DLD1 (cell line): ENCODE measurements around the gene CHRM4.

Experiments used
- in situ Hi-C: cut with HindIII; loops from 2 replicates; pipeline ENCODE4 v1.10.0; 2017; ENCODE audit warnings: low sequenced_read_pairs

The CHRM4 gene

DNA sequence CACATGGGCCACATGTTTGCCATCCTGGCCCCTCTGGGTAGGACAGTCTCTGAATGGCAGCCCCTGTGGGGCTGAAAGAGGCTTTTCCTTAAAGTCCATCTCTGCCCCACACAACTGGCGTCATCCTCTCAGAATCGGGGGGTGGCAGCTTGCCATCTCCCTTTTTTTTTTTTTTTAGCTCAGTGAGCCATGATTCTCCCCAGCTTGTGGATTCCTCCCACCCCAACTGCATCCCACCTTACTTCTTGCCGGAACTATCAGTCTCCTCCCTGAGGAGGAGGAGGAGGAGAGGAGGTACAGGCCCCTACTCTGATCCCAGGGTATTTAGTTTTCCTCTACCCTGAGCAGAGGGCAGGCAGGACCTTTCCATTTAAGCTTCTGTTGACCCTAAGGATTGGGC is 40.9 kb downstream of the CHRM4 start:
- in situ Hi-C loops: no loop called here

DNA sequence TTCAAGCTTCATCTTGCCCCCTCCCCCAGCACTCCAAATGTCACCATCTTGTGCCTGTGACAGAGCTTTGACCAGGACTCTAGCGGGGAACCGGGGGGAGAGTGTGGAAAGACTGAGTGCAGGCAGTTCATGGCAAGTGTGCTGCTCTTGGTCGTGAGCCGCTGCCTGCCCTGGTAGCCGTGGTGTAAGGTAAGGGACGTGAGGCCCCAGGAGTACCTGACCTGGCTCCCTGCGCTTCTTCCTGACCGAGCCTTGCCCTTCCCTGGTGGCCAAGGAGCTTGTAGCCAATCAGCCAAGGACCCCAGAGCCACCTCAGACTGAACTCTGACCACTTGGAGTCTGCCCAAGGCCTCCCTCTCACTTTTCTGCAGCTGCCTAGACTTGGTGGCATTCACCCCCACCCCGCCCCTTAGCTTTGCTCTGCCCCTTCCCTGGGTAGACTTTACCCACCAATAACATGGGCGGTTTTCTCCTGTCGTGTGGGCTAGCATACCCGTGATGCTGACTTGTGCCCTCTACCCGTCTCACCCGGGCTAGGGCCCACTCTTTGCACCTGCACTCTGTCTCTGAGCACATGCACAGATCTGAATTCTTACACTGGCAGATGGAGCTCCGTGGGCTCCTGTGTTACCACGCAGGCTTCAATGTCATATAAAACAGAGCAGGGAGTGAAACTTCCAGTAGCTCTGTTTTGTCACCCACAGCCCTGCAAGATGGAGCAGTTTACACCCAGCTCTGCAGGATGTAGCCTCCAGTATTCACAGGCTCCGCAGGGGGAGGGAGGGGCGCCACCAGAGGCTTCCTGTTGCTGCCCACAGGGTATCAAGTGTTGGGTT is 42.8 kb downstream of the CHRM4 start:
- in situ Hi-C loops: no loop called here

GRCh38 chr11:46347637-46348311 is 43.8 kb downstream of the CHRM4 start:
- in situ Hi-C loops: no loop called here

- in situ Hi-C loops: no loop called here
Measured at GRCh38 chr11:46346886-46347636, 44.5 kb downstream of the CHRM4 start, which contains the start of gene DGKZ. TSS of gene DGKZ (plus strand) at chr11:46347463. CDS start at chr11:46347660, 197 bp downstream.

DNA sequence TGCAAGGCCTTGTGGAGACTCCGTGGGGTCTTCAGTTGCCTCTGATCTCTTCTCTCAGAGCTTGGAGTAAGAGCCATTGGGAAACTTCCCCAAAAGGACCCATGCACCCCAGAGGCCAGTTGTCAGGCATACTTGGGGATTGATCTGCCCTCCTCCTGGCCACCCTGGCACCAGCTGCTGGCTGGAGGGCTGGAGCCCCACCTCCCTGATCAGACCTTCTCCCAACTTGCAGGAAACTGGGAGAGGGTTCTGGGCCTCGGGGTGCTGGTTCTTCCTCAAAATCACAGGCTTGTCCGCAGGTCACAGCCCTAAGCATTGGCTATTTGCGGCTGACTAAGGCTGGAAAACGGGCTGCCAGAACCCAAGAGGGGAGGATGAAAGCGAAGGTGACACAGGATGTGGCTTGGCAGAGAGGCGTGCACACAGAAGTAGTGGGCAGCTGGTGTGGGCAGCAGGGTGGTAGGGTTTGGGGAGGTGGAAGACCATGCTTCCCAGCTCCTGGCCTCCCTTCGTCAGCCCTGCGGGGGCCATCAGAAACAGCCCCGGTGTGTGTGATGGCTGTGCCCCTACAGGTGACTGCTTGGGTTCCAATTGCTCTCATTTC is 45.6 kb downstream of the CHRM4 start:
- in situ Hi-C loops: no loop called here

GRCh38 chr11:46345131-46345597 is 46.4 kb downstream of the CHRM4 start:
- in situ Hi-C loops: no loop called here

DNA sequence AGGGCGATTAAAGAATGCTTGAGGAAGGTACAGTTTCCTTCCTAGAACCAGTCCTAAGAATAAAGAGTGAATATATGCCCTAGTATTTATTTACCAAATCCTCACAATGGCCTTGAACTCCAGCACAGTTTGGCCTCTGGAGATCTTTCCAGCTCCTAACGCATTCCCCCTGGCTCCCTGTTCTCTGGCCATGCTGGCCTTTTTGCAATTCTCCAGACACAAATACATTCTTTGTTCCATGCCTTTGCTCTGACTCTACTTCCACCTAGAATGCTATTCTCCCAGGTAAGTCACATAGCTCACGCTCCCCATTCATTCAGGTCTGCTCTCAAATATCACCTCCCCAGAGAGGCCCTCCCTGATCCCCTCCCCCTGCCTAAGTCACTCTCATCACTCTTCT is 48.1 kb downstream of the CHRM4 start:
- in situ Hi-C loops: no loop called here

DNA sequence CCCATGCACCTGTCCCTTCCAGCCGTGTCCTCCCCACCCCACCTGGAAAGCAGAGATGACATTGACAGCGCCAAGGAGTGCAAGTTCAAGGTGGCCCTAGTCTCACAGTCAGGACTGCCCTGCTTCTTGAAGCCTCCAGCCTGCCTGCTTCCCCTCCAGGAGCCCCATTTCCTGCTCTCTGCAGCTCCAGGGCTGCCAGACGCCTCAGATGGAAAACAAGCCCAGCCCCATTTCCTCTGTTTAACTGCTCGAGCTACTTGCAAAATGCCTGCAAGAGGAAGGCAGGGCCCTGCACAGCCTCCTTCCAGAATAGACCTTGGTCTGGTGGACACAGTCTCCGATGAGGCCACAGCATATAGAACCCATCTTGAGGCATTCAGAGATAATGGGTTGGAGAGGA is 49.3 kb downstream of the CHRM4 start:
- in situ Hi-C loops: no loop called here

DNA sequence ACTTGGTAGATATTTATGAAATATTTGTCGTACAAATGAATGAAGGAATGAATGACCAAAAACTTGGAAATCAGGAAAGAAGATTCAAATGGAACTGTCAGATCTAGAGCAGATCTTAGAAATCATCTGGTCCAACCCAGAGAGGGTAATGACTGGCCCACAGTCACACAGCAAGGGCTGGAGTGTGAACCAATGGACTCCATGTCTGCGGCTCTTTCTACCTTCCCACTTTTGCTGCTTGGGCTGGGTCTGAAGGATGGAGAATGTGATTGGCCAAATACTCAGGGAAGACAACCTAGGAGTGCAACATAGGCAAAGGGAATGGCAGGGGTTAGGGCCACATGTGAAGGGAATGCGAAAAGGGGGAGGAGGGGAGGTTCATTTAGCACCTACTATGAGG is 50.1 kb downstream of the CHRM4 start:
- in situ Hi-C loops: no loop called here

- in situ Hi-C loops: no loop called here
Measured at GRCh38 chr11:46339816-46340215, 51.8 kb downstream of the CHRM4 start.

DNA sequence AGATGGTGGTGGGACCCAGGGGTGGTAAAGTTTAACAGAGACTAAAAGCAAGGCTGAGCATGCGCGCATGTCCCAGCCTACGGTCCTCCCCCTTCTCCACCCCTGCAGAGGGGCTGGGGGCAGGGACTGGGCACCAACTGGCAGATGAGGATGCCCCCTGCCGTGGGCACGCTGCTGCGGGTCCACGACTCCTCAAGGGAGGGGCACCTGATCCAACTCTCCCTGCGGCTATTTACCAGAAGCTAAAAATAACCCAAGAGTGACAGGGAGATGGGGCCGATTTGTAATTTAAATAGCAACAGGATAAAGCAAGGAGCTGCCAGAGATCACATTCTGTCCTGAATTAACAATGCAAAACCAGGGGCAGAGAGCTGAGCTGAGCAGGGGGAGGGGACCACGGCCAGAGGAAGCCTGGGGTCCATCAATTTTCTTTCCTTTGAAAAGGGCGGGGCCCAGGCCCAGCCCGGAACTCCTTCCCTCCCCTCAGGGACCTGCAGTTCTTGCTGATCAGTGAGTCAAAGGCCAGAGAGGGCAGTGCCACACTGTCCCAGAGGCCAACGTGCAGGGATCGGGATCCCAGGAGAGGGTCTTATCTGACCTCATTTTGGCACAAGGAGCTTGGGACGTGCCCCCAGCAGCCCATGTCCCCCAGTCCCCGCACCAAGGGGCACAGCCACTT is 52.4 kb downstream of the CHRM4 start:
- in situ Hi-C loops: no loop called here

GRCh38 chr11:46338636-46338987 is 53.0 kb downstream of the CHRM4 start:
- in situ Hi-C loops: no loop called here

- in situ Hi-C loops: no loop called here
Measured at GRCh38 chr11:46337626-46338345, 53.8 kb downstream of the CHRM4 start.

- in situ Hi-C loops: no loop called here
Measured at GRCh38 chr11:46336563-46337180, 54.9 kb downstream of the CHRM4 start.

- in situ Hi-C loops: no loop called here
Measured at GRCh38 chr11:46335890-46336562, 55.5 kb downstream of the CHRM4 start.

DNA sequence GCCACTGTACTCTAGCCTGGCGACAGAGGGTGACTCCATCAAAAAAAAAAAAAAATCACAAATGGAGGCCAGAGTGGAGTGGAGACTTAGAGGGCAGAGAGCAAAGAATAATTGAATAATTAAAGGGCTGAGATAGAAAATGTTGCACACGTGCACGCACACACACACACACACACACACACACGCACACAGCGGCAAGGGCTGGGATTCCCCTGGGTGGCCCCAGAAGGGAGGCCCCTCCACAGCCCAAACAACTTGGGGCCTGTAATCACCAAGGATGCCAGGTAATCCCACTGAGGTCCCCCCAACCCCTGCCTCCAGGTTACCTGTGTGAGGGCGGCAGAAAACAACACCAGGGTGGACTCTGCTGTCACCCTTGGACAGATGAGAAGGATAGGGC is 56.3 kb downstream of the CHRM4 start:
- in situ Hi-C loops: no loop called here

GRCh38 chr11:46334211-46334610 is 57.4 kb downstream of the CHRM4 start:
- in situ Hi-C loops: no loop called here
